ENCODE results near the gene GGTA1.
"Not testable (repeated sequence)": the region's sequence is repeated elsewhere in the genome, so short reads cannot be mapped to it uniquely, and the experiment has no call there.

GGTA1 gene

DNA sequence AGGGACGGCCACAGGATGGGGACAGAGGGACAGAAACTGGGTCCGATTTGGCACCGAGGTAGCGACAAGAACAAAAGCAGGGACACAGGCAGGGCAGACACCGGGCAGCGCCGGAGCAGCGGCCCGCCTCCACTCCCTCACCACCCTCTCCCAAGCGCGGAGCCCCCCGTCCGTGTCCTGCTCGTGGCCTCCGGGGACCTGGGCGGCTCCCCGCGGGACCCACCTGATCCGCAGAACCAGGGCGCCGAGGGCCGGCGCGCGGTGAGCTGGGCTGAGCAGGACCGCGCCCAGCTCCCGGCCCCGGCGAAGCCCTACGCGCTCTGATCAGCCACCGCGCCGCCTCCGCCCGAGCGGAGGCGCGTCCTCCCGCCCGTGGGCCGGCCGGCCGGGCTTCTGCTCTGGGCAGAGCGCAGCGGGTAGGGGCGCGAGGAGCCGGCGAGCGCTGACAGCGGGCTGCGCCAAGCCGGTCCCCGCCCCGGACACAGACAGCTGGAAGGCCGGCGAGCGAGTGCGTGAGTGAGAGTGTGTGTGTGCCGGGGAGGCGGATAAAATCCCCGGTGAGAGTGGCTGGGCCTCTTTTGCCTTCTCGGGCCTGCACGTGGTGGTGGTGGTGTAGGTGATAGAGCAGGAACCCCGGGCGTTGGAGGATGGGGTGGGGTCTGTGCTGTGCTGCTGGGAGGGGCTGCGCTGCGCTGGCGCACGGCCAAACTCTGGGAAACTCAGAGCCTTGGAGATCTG lies at the start of gene GGTA1:
TSS of gene GGTA1 (minus strand) at position 418 of the 738 bp plus-strand sequence. CDS start 31,922 bp downstream, outside the sequence.
- DNase-seq (ENCODE audit: extremely low read depth in 1 of 2, low read depth in 1 of 2): no peak

- DNase-seq (ENCODE audit: extremely low read depth in 1 of 2, low read depth in 1 of 2): no peak
Measured at GRCh38 chr9:121548666-121549065, 49.0 kb upstream of the GGTA1 start.

GRCh38 chr9:121545875-121546423 lies 46.3 kb upstream of the GGTA1 start:
- peak in 1 of 2 donors; percentile 54 for DNase-seq (ENCODE audit: extremely low read depth in 1 of 2, low read depth in 1 of 2)

GRCh38 chr9:121545150-121545874 lies 45.7 kb upstream of the GGTA1 start:
- no peak for DNase-seq (ENCODE audit: extremely low read depth in 1 of 2, low read depth in 1 of 2)

GRCh38 chr9:121542025-121542424 lies 42.4 kb upstream of the GGTA1 start:
- DNase-seq (ENCODE audit: extremely low read depth in 1 of 2, low read depth in 1 of 2): no peak

DNA sequence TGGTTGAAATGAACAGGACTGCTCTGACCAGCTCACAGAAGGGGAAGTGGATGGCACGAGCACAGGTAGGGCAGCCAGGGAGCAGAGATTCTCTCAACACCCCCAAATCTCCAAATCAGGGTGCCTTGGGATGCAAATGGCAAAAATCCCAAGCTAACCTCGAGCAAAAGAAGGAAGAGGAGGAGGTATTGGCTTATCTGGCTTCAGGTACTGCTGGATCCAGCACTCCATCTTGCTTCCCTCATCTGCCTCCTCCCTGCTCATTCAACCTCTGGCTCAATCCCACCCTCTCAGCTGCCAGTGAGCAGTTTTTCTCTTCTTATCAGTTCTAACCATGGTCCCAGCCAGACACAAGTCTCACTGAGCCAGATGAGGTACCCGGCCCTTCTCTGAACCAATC lies 41.6 kb upstream of the GGTA1 start:
- no peak for DNase-seq (ENCODE audit: extremely low read depth in 1 of 2, low read depth in 1 of 2)

DNA sequence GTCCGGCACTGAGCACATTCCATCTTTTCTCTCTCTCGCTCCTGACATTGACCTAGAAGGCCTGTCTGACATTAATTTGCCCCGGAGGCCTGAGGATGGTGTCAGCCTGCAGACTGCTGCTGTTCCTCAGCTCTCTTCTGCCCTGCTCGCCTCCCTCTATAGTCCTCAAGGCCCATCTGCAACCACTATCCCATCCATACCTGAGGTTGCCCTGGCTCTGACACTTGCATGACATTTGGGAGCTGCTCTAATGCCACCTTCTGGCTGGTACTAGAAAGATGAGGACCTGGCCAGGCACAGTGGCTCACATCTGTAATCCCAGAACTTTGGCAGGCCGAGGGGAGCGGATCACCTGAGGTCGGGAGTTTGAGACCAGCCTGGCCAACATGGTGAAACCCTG lies 38.6 kb upstream of the GGTA1 start:
- no peak for DNase-seq (ENCODE audit: extremely low read depth in 1 of 2, low read depth in 1 of 2)

DNA sequence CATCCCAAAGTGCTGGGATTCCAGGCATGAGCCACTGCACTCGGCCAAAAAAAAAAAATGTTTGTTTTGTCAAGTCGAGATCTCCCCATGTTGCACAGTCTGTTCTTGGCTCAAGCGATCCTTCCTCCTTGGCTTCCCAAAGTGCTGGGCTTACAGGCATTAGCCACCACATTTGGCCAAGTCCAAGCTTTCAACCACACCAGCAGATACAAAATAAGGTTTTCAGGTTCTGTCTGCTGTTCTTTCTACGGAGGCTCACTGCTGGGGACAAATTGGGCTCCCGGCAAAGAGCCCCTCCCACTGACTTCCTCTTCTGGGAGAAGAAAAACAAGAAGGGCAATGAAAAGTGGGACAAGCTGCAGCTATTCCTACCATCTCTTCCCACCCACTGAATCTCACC lies 37.6 kb upstream of the GGTA1 start:
- DNase-seq (ENCODE audit: extremely low read depth in 1 of 2, low read depth in 1 of 2): no peak

DNA sequence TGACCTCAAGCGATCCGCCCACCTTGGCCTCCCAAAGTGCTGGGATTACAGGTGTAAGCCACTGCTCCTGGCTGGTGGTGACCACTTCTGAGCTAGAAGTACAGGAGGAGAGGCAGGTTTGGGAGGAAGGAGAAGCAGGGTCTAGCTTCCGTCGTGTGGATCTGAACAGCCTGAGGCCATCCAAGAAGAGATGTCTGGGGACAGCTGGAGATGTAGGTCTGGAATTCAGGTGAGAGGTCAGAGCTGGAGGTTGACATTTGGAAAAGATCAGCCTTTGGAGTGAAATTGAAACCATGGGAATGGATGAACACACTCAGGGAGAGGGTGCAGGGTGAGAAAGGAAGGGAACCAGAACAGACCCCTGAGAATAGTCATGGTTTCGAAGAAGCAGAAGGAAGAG lies 33.2 kb upstream of the GGTA1 start:
- no peak for DNase-seq (ENCODE audit: extremely low read depth in 1 of 2, low read depth in 1 of 2)

DNA sequence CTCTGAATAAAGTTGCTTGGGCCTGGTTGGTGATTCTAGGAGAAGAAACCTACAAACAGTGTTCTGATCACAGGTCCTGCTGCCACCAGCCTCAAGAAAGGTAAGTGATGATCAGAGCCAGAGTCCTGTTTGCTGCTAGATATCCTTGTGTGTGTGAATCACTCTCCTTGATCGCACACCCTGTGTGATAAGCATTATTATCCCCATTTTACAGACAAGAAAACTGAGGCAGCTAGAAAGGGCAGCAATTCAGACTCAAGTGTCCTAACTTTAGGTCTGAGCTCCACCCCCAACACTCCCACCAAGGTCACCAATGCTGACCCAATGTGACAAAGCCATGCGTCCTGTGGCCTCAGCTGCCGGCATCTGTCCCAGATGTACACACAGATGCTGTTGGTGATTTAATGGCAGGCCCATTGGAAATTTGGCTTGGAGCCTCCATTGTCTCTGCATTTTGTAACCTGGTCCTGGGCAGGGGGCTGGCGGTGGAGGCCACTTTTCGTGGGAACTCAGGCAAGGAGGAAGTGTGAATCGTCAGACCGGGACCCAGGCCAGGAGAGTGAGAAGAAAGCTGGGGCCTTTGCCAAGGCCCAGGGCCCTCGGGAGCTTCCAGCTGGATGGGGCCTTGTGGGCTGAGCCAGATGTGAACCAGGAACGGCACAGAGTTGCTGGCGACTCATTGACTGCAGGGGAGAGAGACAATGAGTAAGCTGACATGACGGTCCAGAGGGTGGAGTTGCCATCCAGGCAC lies 29.8 kb upstream of the GGTA1 start:
- DNase-seq (ENCODE audit: extremely low read depth in 1 of 2, low read depth in 1 of 2): no peak

- no peak for DNase-seq (ENCODE audit: extremely low read depth in 1 of 2, low read depth in 1 of 2)
Measured at GRCh38 chr9:121528642-121529041, 29.0 kb upstream of the GGTA1 start.

DNA sequence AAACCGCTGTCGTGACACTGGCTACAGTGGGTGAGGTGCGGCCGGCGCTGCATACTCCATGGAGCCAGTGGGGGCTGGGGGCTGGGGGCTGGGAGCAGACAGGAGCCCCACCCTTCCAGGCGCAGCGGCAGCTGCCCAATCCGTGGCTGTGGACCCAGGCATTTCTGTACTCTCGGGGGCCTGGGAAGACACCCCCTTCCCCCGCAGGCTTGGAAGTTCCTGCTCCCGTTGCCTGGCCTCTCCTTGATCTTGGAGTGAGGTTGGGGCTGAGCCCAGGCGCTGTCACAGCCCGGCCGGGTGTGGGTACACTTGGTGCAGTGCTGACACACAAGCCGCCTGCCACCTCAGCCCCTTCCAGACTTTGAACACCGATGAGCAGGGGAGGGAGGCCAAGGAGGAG lies 27.7 kb upstream of the GGTA1 start:
- DNase-seq (ENCODE audit: extremely low read depth in 1 of 2, low read depth in 1 of 2): no peak

DNA sequence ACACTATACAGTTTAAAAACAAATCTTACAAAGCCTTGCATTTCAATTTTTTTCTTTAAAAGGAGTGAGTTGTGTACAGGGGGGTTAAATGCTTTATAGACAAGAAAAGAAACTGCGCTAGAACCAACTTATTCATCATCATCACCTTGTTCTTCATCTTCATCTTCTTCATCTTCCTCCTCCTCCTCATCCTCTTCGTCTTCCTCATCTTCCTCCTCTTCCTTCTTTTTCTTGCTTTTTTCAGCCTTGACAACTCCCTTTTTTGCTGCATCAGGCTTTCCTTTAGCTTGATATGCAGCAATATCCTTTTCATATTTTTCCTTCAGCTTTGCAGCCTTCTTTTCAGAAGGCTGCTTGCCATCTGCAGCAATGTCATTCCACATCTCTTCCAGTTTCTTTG lies 20.0 kb upstream of the GGTA1 start:
- DNase-seq (ENCODE audit: extremely low read depth in 1 of 2, low read depth in 1 of 2): not testable (repeated sequence)

DNA sequence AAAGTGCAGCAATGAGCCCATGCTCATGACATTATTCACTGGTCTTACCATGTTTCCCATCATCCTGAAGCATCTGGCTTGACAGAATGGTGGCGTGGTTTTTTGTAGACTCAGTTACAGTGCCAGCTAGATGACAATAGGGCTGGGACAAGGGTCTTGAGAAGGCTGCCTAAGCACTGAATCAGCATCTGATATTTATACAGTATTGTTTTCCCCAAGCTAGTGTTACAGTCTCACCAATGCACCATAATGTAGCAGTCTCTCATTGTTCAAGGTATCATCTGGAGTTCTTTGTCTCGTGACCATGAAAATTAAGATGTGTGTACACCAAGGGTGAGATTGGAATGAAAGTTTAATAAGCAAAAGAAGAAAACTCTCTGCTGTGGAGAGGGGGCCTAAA lies 19.0 kb upstream of the GGTA1 start:
- DNase-seq (ENCODE audit: extremely low read depth in 1 of 2, low read depth in 1 of 2): no peak

GRCh38 chr9:121513166-121513565 lies 13.5 kb upstream of the GGTA1 start:
- DNase-seq (ENCODE audit: extremely low read depth in 1 of 2, low read depth in 1 of 2): not testable (repeated sequence)

GRCh38 chr9:121510766-121511550 lies 11.3 kb upstream of the GGTA1 start:
- DNase-seq (ENCODE audit: extremely low read depth in 1 of 2, low read depth in 1 of 2): no peak

DNA sequence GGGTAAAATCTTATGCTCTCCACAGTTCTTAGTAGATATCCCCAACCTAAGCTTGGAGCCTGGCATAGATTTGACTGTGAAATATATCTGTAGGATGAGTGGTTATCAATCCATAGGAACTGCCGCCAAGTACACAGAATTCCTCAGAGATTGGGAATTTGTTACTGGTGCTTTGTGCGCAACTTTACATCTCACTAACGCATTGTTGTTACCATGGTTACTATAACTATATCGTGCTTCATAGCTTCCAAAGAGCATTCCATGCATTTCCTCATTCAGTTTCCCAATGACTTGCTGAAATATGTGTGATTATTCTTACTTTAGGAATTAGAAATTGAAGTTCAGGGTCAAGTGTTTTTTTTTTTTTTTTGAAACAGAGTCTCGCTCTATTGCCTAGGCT lies 9.5 kb upstream of the GGTA1 start:
- DNase-seq (ENCODE audit: extremely low read depth in 1 of 2, low read depth in 1 of 2): no peak

GRCh38 chr9:121508415-121508814 lies 8.8 kb upstream of the GGTA1 start:
- DNase-seq (ENCODE audit: extremely low read depth in 1 of 2, low read depth in 1 of 2): no peak

GRCh38 chr9:121505903-121506735 lies 6.5 kb upstream of the GGTA1 start:
- no peak for DNase-seq (ENCODE audit: extremely low read depth in 1 of 2, low read depth in 1 of 2)

DNA sequence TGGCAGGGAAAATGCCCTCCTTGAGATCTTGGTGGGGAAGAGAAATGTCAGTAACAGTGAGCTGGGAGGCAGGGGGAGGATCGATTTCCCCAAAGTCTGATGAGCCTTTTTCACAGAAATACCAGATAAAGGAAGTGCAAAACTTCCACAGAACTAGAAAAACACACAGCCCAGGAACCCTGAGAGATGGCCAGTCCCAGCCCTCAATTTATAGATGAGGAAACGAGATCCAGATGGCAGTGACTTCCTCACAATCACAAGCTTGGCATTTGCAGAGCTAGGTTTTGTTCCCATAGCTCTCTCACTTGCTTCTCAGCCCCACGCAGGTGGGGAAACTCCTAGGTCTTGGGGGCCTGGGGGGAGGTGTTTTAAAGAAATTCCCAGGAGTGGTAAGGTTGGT lies 3.8 kb upstream of the GGTA1 start:
- DNase-seq (ENCODE audit: extremely low read depth in 1 of 2, low read depth in 1 of 2): no peak
